Testis (tissue), 3 donors: ENCODE results near the gene HIPK2. TPM values are rescaled to one million over a fixed set of nuclear protein-coding genes. Genes with fewer than 3 reads are reported as not detected.

Experiments
- DNase-seq: peaks from one replicate; pipeline ENCODE4 v3.0.0-alpha.2; 2019
- H3K27ac ChIP-seq, 2 donors: fragments of 200-600 bp; sonication (generic); one replicate each; pipeline ENCODE4 v1.5.1; 2019
- H3K27me3 ChIP-seq: fragments of 200-600 bp; sonication (generic); one replicate; pipeline ENCODE4 v1.5.1; 2019
- H3K36me3 ChIP-seq: fragments of 200-600 bp; sonication (generic); one replicate; pipeline ENCODE4 v1.5.1; 2017; ENCODE audit warnings: low read depth; ENCODE audit errors: missing control alignments
- H3K4me1 ChIP-seq: fragments of 200-600 bp; sonication (generic); one replicate; pipeline ENCODE4 v1.5.1; 2019
- H3K4me3 ChIP-seq, 2 donors: fragments of 200-600 bp; sonication (generic); one replicate each; pipeline ENCODE4 v1.5.1; 2017 to 2019
- H3K9me3 ChIP-seq: fragments of 200-600 bp; sonication (generic); one replicate; pipeline ENCODE4 v1.5.1; 2017
- CTCF ChIP-seq, 3 experiments: fragments of 450-650 bp in 2 of 3; fragments of 200-600 bp in 1 of 3; sonication (generic) in 1 of 3; IDR thresholded peaks; one replicate each; pipeline ENCODE4 v1.5.1; 2016 to 2019; ENCODE audit warnings: antibody characterized with exemption in 3 of 3, mild to moderate bottlenecking in 2 of 3, moderate library complexity in 1 of 3
- POLR2A ChIP-seq: fragments of 450-650 bp; IDR thresholded peaks from one replicate; pipeline ENCODE4 v1.6.1; 2017; ENCODE audit warnings: antibody characterized with exemption, mild to moderate bottlenecking, moderate library complexity
- WGBS, 2 donors: methylation state at CpG; one replicate each; pipeline ENCODE4 v1.1.5; 2018; 5-methylcytosine and 5-hydroxymethylcytosine counted together
- intact Hi-C: fragments of 100-400 bp; cut with DNase I; formaldehyde crosslinking; loops from one replicate; pipeline ENCODE4 v1.15.1; 2023; ENCODE audit warnings: low total_unique reads
- polyA plus RNA-seq: library from polyadenylated mRNA; stranded (reverse); fragments of 350-450 nt; fragmentation: Illumina TruSeq; extraction: RNeasy Lipid Tissue Mini Kit (QIAGEN cat#74804); gene quantifications from one replicate; pipeline ENCODE4 v1.2.3, GENCODE V29; 2014; ENCODE audit warnings: low read depth, low replicate concordance; ENCODE audit not compliant: insufficient read depth
- total RNA-seq, 2 donors: library from RNA; depleted of rRNA; stranded (reverse); fragments of >200 nt; gene quantifications; one replicate each; pipeline ENCODE4 v1.2.3, GENCODE V29; 2016

The HIPK2 gene
- total and polyA plus RNA-seq, 3 donors from 2014 or later, result 6.3 to 22.4 (median 17.8) TPM

DNA sequence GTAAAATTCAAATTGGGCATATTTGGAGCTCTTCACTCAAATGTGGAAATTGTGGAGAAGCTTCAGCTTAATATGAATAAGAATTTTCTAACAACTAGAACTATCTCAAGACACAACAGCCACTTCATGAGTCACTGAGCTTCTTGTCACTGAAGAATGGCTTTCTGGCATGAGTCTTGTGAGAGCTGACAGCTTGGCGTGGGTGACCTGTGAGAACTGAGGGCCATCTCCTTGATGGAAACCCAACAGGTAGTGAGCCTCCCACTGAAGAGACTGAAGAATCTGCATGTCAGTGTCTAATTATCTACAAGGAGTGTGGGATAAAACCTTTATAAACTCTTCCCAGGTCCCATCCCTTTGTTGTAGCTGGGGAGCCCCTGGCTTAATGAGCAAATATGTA lies 188.3 kb downstream of the HIPK2 start:
- Histone ChIP-seq H3K9me3 (no peaks in the 10 kb centered on the region), H3K36me3 (no peaks in the 10 kb centered on the region), H3K4me3 (no peak overlapping the region), H3K27me3 (no peaks in the 10 kb centered on the region), H3K27ac (no peak overlapping the region), H3K4me1 (no peaks in the 10 kb centered on the region)
- DNase-seq, result peak; percentile 8
- TF ChIP-seq CTCF (IDR thresholded peaks at IDR 0.05), result no peak
- TF ChIP-seq POLR2A, result no peak
- intact Hi-C loops, result no loop called here
- WGBS, 2 donors, result 83 to 97% methylated on average over 1 of the region's 1 CpG

- peak; percentile 32 for DNase-seq
- no peak overlapping the region for H3K27ac ChIP-seq
- 33 to 46% methylated on average over 7 of the region's 7 CpGs for WGBS, 2 donors
- H3K9me3 ChIP-seq, result no peaks in the 10 kb centered on the region
- H3K4me1 ChIP-seq, result no peaks in the 10 kb centered on the region
- H3K36me3 ChIP-seq, result no peaks in the 10 kb centered on the region
- H3K27me3 ChIP-seq, result no peaks in the 10 kb centered on the region
- TF ChIP-seq POLR2A, result no peak
- no peak for TF ChIP-seq CTCF (IDR thresholded peaks at IDR 0.05)
- no peak overlapping the region for H3K4me3 ChIP-seq
- intact Hi-C loops, result no loop called here
Observed at GRCh38 chr7:139588632-139589031, 189.2 kb downstream of the HIPK2 start.

GRCh38 chr7:139587535-139587934 lies 190.3 kb downstream of the HIPK2 start:
- no peak overlapping the region for H3K4me3 ChIP-seq
- no peak overlapping the region for H3K27ac ChIP-seq
- 95 to 96% methylated on average over 7 of the region's 7 CpGs for WGBS, 2 donors
- no peaks in the 10 kb centered on the region for H3K4me1 ChIP-seq
- no peaks in the 10 kb centered on the region for H3K9me3 ChIP-seq
- intact Hi-C loops, result no loop called here
- TF ChIP-seq POLR2A (no peak), CTCF (IDR thresholded peaks at IDR 0.05) (no peak)
- H3K27me3 ChIP-seq, result no peaks in the 10 kb centered on the region
- DNase-seq, result peak; percentile 0
- H3K36me3 ChIP-seq, result no peaks in the 10 kb centered on the region

DNA sequence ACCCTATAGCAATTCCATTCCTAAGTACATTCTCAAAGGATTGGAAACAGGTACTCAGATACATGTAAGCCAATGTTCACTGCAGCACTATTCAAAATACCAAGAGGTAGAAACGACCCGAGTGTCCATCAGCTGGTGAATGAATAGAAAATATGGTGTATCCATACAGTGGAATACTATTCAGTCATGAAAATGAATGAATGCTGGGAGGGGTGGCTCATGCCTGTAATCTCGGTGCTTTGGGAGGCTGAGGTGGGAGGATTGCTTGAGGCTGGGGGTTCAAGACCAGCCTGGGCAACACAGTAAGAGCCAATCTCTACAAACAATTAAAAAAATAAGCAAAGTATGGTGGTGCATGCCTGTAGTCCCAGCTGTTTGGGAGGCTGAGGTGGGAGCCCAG lies 191.5 kb downstream of the HIPK2 start:
- Histone ChIP-seq H3K36me3 (no peaks in the 10 kb centered on the region), H3K4me1 (no peaks in the 10 kb centered on the region), H3K27ac (no peak overlapping the region), H3K4me3 (no peak overlapping the region), H3K9me3 (no peaks in the 10 kb centered on the region), H3K27me3 (no peaks in the 10 kb centered on the region)
- TF ChIP-seq POLR2A, result no peak
- no peak for TF ChIP-seq CTCF (IDR thresholded peaks at IDR 0.05)
- WGBS, 2 donors, result 93 to 100% methylated on average over 3 of the region's 3 CpGs
- intact Hi-C loops, result no loop called here
- DNase-seq, result no peak

GRCh38 chr7:139585042-139585441 lies 192.8 kb downstream of the HIPK2 start:
- intact Hi-C loops, result no loop called here
- Histone ChIP-seq H3K4me1 (no peaks in the 10 kb centered on the region), H3K36me3 (no peaks in the 10 kb centered on the region), H3K27me3 (no peaks in the 10 kb centered on the region), H3K4me3 (no peak overlapping the region), H3K9me3 (no peaks in the 10 kb centered on the region), H3K27ac (no peak overlapping the region)
- 75 to 78% methylated on average over 4 to 5 of the region's 5 CpGs for WGBS, 2 donors
- no peak for DNase-seq
- TF ChIP-seq POLR2A (no peak), CTCF (IDR thresholded peaks at IDR 0.05) (no peak)
